GM21717 (cell line): ENCODE data around the gene TM9SF1.
"Not testable (repeated sequence)": the region's sequence is repeated elsewhere in the genome, so short reads cannot be mapped to it uniquely, and the experiment has no call there.

Experiments
- ATAC-seq: cut with Tn5 transposase; IDR thresholded peaks from one replicate; pipeline ENCODE4 v1.9.1; 2021; ENCODE audit warnings: mild to moderate bottlenecking, moderate library complexity; ENCODE audit not compliant: unreplicated experiment

The TM9SF1 gene

DNA sequence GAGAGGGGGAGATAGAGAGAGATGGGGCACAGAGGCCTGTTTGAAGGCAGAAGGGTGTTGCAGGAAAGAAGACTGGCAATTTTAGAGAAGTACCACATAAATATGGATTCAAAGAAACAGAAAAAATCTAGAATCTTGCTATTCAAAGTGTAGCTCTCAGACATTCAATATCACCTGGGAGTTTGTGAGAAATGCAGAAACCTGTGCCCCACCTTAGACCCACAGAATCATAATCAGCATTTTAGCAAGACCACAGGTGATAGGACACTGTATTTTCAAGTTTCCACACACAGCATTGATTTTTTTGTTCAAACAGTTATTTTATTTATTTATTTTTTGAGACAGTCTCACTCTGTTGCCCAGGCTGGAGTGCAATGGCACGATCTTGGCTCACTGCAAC lies 33.7 kb upstream of the TM9SF1 start:
- no peak for ATAC-seq

DNA sequence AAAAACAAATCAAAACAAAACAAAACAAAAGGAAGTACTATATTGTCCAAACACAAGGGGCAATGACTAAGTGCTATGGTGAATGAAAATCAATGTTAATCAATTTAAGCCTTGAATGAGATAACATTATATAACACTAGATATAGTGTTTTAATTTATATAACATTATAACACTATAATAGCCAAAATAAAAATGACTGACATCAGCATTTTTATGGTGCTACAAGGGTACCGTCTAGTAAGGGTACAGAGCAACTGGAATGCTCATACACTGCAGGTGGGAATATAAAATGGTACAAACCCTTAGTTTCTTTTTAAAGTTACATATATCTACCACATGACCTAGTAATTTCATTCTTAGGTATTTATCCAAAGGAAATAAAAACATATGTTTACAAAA lies 31.2 kb upstream of the TM9SF1 start:
- no peak for ATAC-seq

DNA sequence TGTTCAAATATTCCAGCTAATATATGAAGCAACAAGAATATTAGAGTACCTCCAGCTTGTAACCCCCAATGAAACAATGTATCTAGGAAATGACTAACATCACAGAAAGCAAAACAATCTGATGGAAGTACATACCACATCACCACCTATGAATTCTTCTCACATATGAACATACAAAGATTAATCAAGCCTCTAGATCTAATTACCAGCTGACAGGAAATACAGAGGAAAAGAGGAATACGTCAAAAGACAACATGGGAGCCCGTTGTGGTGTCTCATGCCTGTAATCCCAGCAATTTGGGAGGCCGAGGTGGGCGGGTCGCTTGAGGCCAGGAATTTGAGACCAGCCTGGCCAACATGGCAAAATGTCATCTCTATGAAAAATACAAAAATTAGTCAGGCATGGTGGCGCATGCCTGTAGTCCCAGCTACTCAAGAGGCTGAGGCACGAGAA lies 29.4 kb upstream of the TM9SF1 start:
- no peak for ATAC-seq

DNA sequence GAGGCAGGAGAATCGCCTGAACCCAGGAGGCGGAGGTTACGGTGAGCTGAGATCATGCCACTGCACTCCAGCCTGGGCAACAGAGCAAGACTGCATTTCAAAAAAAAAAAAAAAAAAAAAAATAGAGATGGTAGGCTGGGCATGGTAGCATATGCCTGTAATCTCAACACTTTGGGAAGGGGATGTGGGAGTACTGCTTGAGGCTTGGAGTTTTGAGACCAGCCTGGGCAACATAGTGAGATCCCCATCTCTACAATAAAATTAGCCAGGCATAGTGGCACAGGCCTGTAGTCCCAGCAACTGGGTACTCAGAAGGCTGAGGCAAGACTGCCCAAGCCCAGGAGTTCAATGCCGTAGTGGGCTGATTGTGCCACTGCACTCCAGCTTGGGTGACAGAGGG lies 27.7 kb upstream of the TM9SF1 start:
- ATAC-seq: not testable (repeated sequence)

DNA sequence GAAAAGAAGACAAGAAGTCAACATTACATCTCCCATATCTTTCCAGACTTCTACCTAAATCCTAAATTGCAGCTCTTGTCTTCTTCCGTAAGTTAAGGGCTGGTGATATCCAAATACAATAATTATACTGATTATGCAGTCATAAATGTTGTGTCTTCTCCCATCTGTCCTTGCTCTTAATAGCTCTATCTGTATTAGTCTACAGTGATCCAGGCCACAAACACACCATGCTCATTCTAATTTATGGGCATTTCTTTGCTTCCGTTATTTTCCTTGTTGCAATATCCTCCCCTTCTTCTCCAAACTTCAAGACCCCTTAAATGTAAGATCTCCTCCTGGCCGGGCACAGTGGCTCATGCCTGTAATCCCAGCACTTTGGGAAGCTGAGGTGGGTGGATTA lies 24.3 kb upstream of the TM9SF1 start:
- no peak for ATAC-seq

DNA sequence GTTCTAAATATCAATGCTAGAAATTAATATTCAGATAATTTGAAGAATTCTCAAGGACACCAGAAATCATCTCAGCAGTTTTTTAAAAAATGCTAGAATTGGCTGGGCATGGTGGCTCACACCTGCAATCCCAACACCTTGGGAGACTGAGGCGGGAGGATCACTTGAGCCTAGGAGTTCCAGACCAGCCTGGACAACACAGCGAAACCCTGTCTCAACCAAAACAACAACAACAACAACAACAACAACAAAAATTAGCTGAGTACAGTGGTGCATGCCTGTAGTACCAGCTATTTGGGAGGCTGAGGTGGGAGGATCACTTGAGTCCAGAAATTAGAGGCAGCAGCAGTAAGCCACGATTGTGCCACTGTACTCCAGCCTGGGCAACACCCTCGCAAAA lies 23.8 kb upstream of the TM9SF1 start:
- ATAC-seq: no peak

DNA sequence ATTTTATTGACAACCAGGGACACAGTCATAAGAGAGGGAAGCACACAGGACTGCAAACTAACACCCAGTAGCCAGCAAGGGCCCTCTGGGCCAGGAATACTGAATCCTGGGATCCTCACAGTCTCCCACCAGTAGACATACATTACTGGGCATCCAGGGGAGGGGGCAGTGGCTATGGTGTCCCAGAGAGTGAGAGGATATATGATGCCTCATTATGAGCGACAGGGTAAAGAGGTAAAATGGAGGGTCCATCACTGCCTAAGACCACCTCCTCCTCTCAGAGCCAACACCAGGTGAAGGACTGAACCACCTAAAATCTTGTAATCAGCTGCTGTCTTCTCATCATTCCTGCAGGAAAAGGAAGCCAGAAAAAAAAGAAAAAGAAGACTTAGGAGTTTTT lies 21.6 kb upstream of the TM9SF1 start:
- ATAC-seq: not testable (repeated sequence)

DNA sequence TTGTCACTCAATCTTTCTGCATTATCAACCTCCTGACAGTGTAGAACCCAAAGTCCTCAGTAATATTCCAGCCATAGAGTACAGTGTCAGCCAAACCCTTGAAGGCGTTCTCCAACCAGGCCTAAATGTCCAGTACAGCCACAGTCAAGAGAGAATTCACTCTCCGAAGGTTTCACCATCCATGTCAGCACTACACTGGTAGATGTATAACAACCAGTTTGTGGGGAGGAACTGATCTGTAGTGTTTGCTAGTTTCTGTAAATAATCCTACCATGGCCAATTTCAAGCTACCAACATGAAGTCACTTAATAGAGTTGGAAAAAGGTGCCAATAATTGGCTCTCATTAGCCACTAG lies 21.1 kb upstream of the TM9SF1 start:
- ATAC-seq: no peak

DNA sequence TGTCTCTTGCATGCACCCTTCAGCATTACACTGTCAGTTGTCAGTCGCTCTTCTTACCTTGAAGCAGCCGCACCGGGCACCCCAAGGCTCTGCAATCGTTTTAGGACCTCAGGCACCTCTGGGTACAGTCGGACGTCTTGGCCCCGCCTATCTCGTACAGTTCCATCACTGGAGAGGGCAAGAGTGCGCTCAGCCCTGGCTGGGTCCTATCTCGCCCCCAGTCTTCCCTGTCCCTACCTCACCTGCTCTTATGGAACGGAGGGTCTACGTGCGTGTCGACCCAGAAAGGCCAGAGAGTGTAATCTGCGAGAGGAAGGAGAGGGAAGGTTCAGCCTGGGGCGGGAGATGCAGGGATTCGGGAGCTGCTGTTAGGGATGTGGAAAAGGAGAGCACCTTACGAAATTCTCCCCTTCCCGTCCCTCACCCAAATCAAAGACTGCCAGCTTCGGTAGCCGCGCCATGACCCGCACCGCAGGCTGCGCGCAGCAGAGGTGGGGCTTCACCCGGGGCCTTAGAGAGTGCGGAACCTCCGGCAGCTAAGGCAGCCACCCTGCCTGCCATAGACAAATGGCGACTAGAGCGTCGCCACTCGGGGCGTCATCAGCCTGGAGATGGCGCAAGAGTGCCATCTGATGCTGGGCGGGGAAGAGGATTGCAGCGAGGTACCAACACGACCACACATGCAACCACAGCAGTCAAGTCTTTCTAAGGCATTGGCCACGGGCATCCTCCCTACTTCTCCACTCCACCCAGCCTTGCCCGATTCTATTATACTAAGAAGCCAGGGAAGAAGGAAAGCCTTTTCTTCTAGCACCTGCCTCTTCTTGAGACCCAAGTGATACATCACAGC lies 20.5 kb upstream of the TM9SF1 start, which contains the start of gene MDP1:
Gene MDP1 (minus strand): TSS at position 572 of the 850 bp plus-strand sequence. CDS start 111 bp downstream, at position 461.
- ATAC-seq: peak; percentile 60

DNA sequence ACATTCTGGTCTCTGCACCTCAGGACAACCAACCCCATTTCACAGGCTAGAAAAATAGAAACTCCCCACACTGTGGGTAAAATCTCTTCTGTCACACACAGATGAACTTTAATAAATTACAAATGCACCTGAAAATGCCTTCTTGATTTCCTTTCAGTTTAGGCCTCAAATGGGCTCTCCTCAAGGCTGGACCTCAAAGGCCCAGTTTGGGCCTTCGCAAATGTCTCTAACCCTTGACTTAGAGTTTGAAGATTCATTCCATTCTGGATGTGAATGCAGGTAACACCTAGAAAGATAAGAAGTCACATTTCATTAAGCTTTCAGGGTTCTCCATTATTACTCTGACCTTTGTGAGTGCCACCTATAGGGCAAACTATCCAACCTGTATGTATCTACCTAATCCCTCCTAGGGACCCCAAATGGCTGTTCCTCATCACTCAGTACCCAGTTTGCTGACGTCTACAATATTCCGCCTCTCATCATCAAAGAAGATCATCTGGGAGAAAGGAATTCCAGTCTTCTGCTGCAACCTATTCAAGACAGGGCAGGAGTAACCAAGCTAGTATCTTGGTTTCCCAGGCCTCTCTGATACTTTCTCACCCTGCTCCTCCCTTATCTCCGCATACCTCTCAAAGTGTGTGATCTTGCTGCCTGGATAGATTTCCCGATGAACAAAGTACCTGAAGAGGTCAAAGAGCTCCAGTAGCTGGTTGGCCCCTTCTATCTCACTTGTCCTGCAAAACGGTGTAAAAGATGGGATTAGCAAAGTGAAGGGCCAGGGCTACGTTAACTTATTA lies 18.8 kb upstream of the TM9SF1 start:
- no peak for ATAC-seq

DNA sequence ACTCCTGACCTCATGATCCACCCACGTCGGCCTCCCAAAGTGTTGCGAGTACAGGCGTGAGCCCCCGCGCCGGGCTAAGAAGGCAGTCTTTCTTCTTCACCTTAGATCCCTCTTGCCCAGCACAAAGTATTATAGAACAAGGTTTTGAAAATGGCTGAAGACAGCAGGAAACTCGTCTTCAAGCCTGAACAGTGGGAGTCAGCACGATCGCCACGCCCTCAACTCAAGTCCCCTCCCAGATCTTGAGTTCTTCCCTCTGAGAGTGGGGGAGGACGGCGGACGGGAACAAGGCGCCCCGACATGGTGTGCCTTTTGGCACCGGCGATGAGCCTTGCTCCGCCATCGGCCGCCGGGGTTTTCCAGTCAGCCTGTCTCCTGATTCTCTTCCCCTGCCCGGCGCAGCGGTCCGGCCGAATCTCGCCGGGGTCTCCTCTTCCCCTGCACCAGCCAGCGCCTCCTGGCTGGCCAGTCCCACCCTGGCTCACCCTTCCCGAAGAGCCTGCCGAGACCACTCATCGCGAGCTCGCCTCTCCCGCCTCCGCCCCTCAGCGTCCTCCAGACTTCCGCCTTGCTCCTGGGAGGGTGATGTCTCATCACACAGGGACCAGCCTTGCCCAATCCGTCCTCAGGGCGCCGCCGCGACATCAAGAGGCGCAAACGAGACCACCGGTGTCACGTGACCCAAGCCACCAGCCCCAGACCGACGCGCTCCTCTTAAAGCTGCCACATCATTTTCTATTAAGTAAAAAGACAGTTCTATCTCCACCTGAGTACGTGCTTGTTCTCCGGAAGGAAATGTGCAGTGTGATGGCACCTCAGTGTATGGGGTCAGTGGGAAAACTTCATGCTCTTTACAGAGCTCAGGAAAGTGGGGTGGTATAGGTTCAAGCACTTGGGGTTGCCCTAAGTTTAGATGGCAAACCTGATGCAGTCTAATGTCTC lies 18.0 kb upstream of the TM9SF1 start, which contains the start of gene CHMP4A:
Gene CHMP4A (minus strand): TSS at position 565 of the 942 bp plus-strand sequence. CDS start 49 bp downstream, at position 516.
- ATAC-seq: peak; percentile 82

DNA sequence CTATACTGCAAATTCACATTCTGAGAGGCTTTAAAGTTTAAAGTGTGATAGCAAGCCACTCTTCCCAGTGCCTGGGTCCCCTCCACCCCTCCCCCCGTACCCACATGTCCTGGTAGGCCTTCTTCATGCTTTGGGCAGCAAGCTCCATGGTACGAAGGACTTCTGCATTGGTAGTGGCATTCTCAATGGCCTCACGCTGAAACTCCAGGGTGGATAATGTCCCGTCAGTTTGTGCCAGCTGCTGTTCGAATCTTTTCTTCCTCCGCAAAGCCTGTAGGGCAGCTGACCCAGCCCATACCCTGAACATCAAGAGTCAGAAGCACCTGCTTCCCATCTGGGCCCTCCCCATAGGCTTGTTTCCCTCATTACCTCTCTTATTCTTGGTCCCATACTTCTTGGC lies 16.1 kb upstream of the TM9SF1 start:
- ATAC-seq: no peak

DNA sequence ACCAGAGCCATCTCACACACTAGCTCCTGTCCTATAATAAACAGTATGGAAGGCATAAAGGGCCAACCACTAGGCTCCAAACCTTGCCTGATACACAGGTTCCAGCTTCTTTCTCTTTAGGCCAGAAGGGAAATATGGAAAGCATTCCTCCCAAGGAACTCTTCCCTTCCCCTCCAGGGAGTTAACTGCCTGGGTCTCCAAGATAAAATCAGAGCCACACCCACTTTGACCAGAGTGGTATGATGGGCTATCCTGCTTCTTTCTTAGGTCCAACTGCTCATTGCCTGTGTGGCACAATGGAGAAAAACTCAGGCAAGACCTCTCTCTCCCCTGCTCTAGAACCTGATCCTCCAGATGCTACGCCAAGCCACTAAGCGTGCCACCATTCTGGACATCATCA lies 12.4 kb upstream of the TM9SF1 start:
- ATAC-seq: no peak

DNA sequence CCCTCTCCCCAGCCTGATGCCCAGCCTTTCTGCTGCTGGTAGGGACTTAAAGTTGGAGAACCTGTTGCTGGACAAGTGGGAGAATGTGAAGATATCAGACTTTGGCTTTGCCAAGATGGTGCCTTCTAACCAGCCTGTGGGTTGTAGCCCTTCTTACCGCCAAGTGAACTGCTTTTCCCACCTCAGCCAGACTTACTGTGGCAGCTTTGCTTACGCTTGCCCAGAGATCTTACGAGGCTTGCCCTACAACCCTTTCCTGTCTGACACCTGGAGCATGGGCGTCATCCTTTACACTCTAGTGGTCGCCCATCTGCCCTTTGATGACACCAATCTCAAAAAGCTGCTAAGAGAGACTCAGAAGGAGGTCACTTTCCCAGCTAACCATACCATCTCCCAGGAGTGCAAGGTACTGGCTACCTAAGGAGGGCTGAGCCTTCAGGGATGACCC lies 11.9 kb upstream of the TM9SF1 start:
- no peak for ATAC-seq

DNA sequence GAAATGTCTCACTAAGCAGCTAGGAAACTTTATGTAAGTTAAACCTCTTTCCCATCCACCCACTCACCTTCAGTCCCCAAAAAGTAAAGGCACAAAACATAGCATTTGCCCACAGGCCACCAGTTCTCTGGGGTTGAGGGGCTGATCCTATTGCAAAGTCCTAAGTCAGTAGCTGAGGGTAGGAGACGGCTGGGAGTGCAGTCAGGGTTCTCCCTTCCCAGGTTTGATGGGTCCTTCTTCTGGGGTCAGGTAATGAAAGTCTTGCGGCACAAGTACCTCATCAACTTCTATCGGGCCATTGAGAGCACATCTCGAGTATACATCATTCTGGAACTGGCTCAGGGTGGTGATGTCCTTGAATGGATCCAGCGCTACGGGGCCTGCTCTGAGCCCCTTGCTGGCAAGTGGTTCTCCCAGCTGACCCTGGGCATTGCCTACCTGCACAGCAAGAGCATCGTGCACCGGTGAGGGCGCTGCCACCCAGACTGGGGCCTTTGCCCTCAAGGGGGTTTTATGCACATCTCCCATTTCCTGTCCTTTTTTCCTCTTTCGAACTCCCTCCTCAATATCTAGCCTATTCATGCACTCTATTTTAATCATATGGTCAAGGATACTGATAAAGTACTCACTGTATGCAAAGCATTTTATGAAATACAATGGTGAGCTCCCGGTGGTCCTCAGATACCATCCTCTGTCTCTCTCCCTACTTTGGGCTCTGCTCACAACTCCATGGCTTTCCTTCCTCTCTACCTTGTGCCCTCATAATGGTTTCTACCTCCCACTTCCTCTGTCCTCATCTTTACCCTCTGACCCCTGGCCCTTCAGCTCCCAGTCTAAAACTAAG lies 11.2 kb upstream of the TM9SF1 start:
- ATAC-seq: no peak

DNA sequence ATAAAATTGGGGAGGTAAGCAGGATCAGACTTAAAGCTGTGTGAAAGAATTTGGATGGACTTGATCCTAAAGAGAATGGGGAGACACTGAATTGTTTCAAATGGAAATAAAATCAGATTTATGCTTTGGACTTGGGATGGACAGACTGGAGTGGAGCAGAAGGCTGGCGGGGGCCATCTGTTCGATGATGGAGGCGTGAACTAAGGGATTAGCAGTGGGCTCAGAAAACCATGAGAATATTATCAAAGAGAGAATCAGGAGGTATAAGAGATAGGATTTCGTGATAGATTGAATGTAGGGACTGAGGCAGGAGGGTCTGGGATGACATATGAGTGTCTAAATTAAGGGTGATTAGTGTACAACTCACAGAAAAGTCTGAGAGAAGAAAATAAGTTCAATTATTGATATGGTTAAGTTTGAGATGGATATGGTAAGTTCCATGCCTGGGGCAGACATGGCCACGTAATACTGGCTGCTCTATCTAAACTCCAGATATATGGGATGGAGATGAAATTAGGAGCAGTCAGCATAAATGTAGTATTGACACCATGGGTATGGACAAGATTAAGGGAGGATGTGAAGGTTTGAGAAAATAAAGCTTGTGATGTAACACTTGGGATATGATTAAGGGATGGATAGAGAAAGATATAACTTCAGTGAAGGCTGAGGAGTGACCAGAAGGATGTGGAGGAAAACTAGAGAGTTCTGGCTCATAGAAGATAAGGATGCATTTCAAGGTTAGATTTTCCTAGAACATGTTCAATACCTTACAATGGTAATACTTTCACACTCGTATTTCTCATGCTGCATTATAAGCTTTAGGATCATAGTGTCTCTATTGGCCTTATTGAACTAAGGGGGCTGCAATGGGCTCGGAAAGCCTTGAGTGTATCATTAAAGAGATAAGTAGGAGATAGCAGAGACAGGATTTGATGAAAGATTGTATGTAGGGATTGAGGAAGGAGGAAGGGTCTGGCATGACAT lies 9.2 kb upstream of the TM9SF1 start:
- no peak for ATAC-seq

DNA sequence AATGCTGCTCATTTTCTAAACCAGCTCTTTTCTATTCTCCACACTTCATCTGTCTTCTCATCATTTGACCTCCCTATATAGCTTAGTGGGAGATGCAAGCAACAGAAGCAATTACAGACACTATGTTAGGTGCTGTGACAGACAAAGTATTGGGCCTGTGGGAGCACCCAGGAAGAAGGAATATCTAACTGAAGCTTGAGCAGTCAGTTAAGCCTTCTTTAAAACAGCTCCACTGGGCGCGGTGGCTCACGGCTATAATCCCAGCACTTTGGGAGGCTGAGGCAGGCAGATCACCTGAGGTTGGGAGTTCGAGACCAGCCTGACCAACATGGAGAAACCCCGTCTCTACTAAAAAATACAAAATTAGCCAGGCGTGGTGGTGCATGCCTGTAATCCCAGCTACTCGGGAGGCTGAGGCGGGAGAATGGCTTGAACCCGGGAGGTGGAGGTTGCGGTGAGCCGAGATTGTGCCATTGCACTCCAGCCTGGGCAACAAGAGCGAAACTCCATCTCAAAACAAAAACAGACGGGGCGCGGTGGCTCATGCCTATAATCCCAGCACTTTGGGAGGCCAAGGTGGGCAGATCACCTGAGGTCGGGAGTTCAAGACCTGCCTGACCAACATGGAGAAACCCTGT lies 8.1 kb upstream of the TM9SF1 start:
- not testable (repeated sequence) for ATAC-seq

DNA sequence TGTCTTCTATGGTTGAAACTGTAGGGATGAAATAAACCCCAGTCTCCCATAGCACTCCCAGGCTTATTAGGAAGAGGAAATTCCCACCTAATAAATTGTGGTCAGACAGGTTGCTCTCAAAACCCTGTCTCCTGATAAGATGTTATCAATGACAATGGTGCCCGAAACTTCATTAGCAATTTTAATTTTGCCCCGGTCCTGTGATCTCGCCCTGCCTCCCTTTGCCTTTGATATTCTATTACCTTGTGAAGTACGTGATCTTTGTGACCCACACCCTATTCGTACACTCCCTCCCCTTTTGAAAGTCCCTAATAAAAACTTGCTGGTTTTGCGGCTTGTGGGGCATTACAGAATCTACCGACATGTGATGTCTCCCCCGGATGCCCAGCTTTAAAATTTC lies 7.3 kb upstream of the TM9SF1 start:
- not testable (repeated sequence) for ATAC-seq
